ENCODE data around the gene PIGP. TPM values are rescaled to one million over a fixed set of nuclear protein-coding genes. Genes with fewer than 3 reads are reported as not detected.

Gene PIGP
- total and polyA plus RNA-seq, 2 of the 13 experiments (the other 11 are each of a cell fraction or from before 2014, with no cell fraction given): 14.8 to 33.4 TPM

GRCh38 chr21:37073417-37074196 is 736 bp upstream of the PIGP start (continued):
- TF ChIP-seq KAT8 (CRISPR knock-in tag; IDR thresholded peaks at IDR 0.05) (no peak), ZNF275 (CRISPR knock-in tag; IDR thresholded peaks at IDR 0.05; ENCODE audit: borderline replicate concordance) (no peak), ISX (CRISPR knock-in tag; conservative IDR thresholded peaks at IDR 0.05) (no peak), REST (IDR thresholded peaks at IDR 0.05; ENCODE audit: borderline replicate concordance in 1 of 2, low read depth in 1 of 2, low read length in 2 of 2) (no peak), ETS1 (CRISPR knock-in tag; IDR thresholded peaks at IDR 0.05) (no peak; the same call in 1 of the 2 replicates), BHLHE40 (IDR thresholded peaks at IDR 0.05; ENCODE audit: low read length) (peak; percentile 43; the same call in 1 of the 2 replicates), ZNF609 (CRISPR knock-in tag; IDR thresholded peaks at IDR 0.05; ENCODE audit: borderline replicate concordance) (no peak), ZMYM4 (CRISPR knock-in tag; IDR thresholded peaks at IDR 0.05) (no peak; the same call in 1 of the 2 replicates), RFX5 (IDR thresholded peaks at IDR 0.05; ENCODE audit: low read depth, low read length) (no peak), FOXP1 (IDR thresholded peaks at IDR 0.05) (no peak), FOXP1 (CRISPR knock-in tag; IDR thresholded peaks at IDR 0.05) (no peak), HNRNPH1 (optimal IDR thresholded peaks at IDR 0.05; ENCODE audit: low read depth, low read length) (no peak), NRL (CRISPR knock-in tag; IDR thresholded peaks at IDR 0.05; ENCODE audit: borderline replicate concordance) (peak; percentile 78), KAT7 (CRISPR knock-in tag; IDR thresholded peaks at IDR 0.05; ENCODE audit: borderline replicate concordance) (peak; percentile 76), CHD4 (IDR thresholded peaks at IDR 0.05; ENCODE audit: borderline replicate concordance, low read length) (no peak), KLF11 (CRISPR knock-in tag; IDR thresholded peaks at IDR 0.05) (no peak), ZNF343 (CRISPR knock-in tag; IDR thresholded peaks at IDR 0.05) (no peak)
- TF ChIP-seq, protein P1, sequence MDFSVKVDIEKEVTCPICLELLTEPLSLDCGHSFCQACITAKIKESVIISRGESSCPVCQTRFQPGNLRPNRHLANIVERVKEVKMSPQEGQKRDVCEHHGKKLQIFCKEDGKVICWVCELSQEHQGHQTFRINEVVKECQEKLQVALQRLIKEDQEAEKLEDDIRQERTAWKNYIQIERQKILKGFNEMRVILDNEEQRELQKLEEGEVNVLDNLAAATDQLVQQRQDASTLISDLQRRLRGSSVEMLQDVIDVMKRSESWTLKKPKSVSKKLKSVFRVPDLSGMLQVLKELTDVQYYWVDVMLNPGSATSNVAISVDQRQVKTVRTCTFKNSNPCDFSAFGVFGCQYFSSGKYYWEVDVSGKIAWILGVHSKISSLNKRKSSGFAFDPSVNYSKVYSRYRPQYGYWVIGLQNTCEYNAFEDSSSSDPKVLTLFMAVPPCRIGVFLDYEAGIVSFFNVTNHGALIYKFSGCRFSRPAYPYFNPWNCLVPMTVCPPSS (IDR thresholded peaks at IDR 0.05): no peak
